ENCODE results near the gene NBEA.

The NBEA gene

GRCh38 chr13:35496761-35497386 lies 554.8 kb downstream of the NBEA start:
- in situ Hi-C loops (cut with MboI; ENCODE audit: low sequenced_read_pairs): no loop called here

GRCh38 chr13:35498231-35498630 lies 556.2 kb downstream of the NBEA start:
- in situ Hi-C loops (cut with MboI; ENCODE audit: low sequenced_read_pairs): no loop called here

GRCh38 chr13:35499196-35499662 lies 557.2 kb downstream of the NBEA start:
- in situ Hi-C loops (cut with MboI; ENCODE audit: low sequenced_read_pairs): no loop called here

GRCh38 chr13:35499676-35500075 lies 557.6 kb downstream of the NBEA start:
- in situ Hi-C loops (cut with MboI; ENCODE audit: low sequenced_read_pairs): no loop called here

- in situ Hi-C loops (cut with MboI; ENCODE audit: low sequenced_read_pairs): no loop called here
Observed at GRCh38 chr13:35500144-35500543, 558.1 kb downstream of the NBEA start.

- in situ Hi-C loops (cut with MboI; ENCODE audit: low sequenced_read_pairs): no loop called here
Observed at GRCh38 chr13:35501661-35502235, 559.7 kb downstream of the NBEA start.

GRCh38 chr13:35502456-35502855 lies 560.4 kb downstream of the NBEA start:
- in situ Hi-C loops (cut with MboI; ENCODE audit: low sequenced_read_pairs): no loop called here

GRCh38 chr13:35512271-35512920 lies 570.3 kb downstream of the NBEA start:
- in situ Hi-C loops (cut with MboI; ENCODE audit: low sequenced_read_pairs): no loop called here

GRCh38 chr13:35514061-35514477 lies 572.0 kb downstream of the NBEA start:
- in situ Hi-C loops (cut with MboI; ENCODE audit: low sequenced_read_pairs): no loop called here

GRCh38 chr13:35514801-35515502 lies 572.9 kb downstream of the NBEA start:
- in situ Hi-C loops (cut with MboI; ENCODE audit: low sequenced_read_pairs): no loop called here

GRCh38 chr13:35518337-35518946 lies 576.4 kb downstream of the NBEA start:
- in situ Hi-C loops (cut with MboI; ENCODE audit: low sequenced_read_pairs): no loop called here

GRCh38 chr13:35524171-35524570 lies 582.1 kb downstream of the NBEA start:
- in situ Hi-C loops (cut with MboI; ENCODE audit: low sequenced_read_pairs): no loop called here

- in situ Hi-C loops (cut with MboI; ENCODE audit: low sequenced_read_pairs): no loop called here
Observed at GRCh38 chr13:35526577-35526976, 584.5 kb downstream of the NBEA start.

GRCh38 chr13:35527451-35527850 lies 585.4 kb downstream of the NBEA start:
- in situ Hi-C loops (cut with MboI; ENCODE audit: low sequenced_read_pairs): no loop called here

- in situ Hi-C loops (cut with MboI; ENCODE audit: low sequenced_read_pairs): no loop called here
Observed at GRCh38 chr13:35530147-35530546, 588.1 kb downstream of the NBEA start.

- in situ Hi-C loops (cut with MboI; ENCODE audit: low sequenced_read_pairs): no loop called here
Observed at GRCh38 chr13:35530581-35530980, 588.5 kb downstream of the NBEA start.

GRCh38 chr13:35531526-35531925 lies 589.5 kb downstream of the NBEA start:
- in situ Hi-C loops (cut with MboI; ENCODE audit: low sequenced_read_pairs): no loop called here

GRCh38 chr13:35534343-35534742 lies 592.3 kb downstream of the NBEA start:
- in situ Hi-C loops (cut with MboI; ENCODE audit: low sequenced_read_pairs): no loop called here

- in situ Hi-C loops (cut with MboI; ENCODE audit: low sequenced_read_pairs): no loop called here
Observed at GRCh38 chr13:35548790-35549189, 606.7 kb downstream of the NBEA start.

GRCh38 chr13:35549481-35549880 lies 607.4 kb downstream of the NBEA start:
- in situ Hi-C loops (cut with MboI; ENCODE audit: low sequenced_read_pairs): no loop called here

GRCh38 chr13:35552172-35552844 lies 610.2 kb downstream of the NBEA start:
- in situ Hi-C loops (cut with MboI; ENCODE audit: low sequenced_read_pairs): no loop called here
